Measurements from ENCODE around the gene CWH43.
"Not testable (repeated sequence)": the region's sequence is repeated elsewhere in the genome, so short reads cannot be mapped to it uniquely, and the experiment has no call there.

CWH43 gene

GRCh38 chr4:49097071-49097470, 111.0 kb downstream of the CWH43 start:
- DNase-seq (ENCODE audit: low read depth in 3 of 3): not testable (repeated sequence)

DNA sequence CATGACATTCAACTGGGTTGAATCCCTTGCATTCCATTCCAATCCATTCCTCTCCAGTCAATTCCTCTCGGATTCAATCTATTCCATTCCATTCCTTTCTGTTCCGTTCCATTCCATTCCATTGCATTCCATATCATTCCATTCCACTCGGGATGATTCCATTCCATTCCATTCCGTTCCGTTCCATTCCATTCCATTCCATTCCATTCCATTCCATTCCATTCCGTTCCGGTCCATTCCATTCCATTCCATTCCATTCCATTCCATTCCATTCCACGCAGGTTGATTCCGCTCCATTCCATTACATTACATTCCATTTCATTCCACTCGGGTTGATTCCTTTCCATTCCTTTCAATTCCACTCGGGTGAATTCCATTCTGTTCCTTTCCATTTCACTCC, 111.4 kb downstream of the CWH43 start:
- not testable (repeated sequence) for DNase-seq (ENCODE audit: low read depth in 3 of 3)

GRCh38 chr4:49098034-49098759, 112.1 kb downstream of the CWH43 start:
- not testable (repeated sequence) for DNase-seq (ENCODE audit: low read depth in 3 of 3)

- not testable (repeated sequence) for DNase-seq (ENCODE audit: low read depth in 3 of 3)
Measured at GRCh38 chr4:49099831-49100444, 113.9 kb downstream of the CWH43 start.

DNA sequence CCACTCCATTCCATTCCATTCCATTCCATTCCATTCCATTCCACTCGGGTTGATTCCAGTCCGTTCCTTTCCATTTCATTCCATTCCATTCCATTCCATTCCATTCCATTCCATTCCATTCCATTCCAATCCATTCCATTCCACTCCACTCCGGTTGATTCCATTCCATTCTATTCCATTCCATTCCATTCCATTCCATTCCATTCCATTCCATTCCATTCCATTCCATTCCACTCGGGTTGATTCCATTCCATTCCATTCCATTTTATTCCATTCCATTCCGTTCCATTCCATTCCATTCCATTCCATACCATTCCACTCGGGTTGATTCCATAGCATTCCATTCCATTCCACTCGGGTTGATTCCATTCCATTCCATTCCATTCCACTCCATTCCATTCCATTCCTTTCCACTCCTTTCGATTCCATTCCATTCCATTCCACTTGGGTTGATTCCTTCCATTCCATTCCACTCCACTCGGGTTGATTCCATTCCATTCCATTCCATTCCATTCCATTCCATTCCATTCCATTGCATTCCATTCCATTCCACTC, 116.3 kb downstream of the CWH43 start:
- DNase-seq (ENCODE audit: low read depth in 3 of 3): not testable (repeated sequence)

- DNase-seq (ENCODE audit: low read depth in 3 of 3): not testable (repeated sequence)
Measured at GRCh38 chr4:49103436-49104136, 117.5 kb downstream of the CWH43 start.

- not testable (repeated sequence) for DNase-seq (ENCODE audit: low read depth in 3 of 3)
Measured at GRCh38 chr4:49104231-49104930, 118.3 kb downstream of the CWH43 start.

- not testable (repeated sequence) for DNase-seq (ENCODE audit: low read depth in 3 of 3)
Measured at GRCh38 chr4:49105248-49105904, 119.3 kb downstream of the CWH43 start.

- not testable (repeated sequence) for DNase-seq (ENCODE audit: low read depth in 3 of 3)
Measured at GRCh38 chr4:49107262-49107661, 121.2 kb downstream of the CWH43 start.

DNA sequence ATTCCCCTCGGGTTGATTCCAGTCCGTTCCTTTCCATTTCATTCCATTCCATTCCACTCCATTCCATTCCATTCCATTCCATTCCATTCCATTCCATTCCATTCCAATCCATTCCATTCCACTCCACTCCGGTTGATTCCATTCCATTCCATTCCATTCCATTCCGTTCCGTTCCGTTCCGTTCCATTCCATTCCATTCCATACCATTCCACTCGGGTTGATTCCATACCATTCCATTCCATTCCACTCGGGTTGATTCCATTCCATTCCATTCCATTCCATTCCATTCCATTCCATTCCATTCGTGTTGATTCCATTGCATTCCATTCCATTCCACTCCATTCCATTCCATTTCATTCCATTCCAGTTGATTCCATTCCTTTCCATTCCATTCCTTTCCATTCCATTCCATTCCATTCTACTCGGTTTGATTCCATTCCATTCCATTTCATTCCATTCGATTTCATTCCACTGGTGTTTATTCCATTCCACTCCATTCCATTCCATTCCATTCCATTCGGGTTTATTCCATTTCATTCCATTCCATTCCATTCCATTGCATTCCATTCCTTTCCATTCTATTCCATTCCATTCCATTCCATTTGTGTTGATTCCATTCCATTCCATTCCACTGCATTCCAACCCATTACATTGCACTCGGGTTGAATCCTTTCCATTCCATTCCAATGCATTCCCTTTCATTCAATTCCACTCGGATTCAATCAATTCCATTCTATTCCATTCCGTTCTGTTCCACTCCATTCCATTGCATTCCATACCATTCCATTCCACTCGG, 122.3 kb downstream of the CWH43 start:
- DNase-seq (ENCODE audit: low read depth in 3 of 3): not testable (repeated sequence)

DNA sequence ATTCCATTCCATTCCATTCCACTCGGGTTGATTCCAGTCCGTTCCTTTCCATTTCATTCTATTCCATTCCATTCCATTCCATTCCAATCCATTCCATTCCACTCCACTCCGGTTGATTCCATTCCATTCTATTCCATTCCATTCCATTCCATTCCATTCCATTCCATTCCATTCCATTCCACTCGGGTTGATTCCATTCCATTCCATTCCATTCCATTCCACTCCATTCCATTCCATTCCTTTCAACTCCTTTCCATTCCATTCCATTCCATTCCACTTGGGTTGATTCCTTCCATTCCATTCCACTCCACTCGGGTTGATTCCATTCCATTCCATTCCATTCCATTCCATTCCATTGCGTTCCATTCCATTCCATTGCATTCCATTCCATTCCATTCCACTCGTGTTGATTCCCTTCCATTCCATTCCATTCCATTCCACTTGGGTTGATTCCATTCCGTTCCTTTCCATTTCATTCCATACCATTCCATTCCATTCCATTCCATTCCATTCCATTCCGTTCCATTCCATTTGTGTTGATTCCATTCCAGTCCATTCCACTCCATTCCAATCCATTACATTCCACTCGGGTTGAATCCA, 123.6 kb downstream of the CWH43 start:
- not testable (repeated sequence) for DNase-seq (ENCODE audit: low read depth in 3 of 3)

DNA sequence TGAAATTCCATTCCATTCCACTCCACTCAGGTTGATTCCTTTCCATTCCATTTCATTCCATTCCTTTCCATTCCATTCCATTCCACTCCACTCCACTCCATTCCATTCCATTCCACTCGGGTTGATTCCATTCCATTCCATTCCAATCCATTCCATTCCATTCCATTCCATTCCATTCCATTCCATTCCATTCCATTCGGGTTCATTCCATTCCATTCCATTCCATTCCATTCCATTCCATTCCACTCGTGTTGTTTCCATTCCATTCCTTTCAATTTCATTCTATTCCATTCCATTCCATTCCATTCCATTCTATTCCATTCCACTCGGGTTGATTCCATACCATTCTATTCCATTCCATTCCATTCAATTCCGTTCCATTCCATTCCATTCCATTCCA, 124.5 kb downstream of the CWH43 start:
- DNase-seq (ENCODE audit: low read depth in 3 of 3): not testable (repeated sequence)

All from stimulated activated CD4-positive, alpha-beta T cell treated with anti-CD3 and anti-CD28 coated beads, TNF-alpha, amount 100 ng/mL, for 48 hours (primary cell).